MG63 (cell line): ENCODE results near the gene GSAP. TPM values are rescaled to one million over a fixed set of nuclear protein-coding genes. Genes with fewer than 3 reads are reported as not detected.

Source experiments
- DNase-seq: peaks from one replicate; pipeline ENCODE4 v3.0.0-alpha.2; 2020
- H3K27me3 ChIP-seq: fragments of 250-450 bp; sonication (Bioruptor Pico); 2 replicates; pipeline ENCODE4 v1.5.1; 2020; ENCODE audit warnings: mild to moderate bottlenecking, moderate library complexity
- H3K36me3 ChIP-seq: fragments of 250-450 bp; sonication (Bioruptor Pico); 2 replicates; pipeline ENCODE4 v1.5.1; 2020; ENCODE audit warnings: mild to moderate bottlenecking, moderate library complexity
- H3K4me3 ChIP-seq: fragments of 250-450 bp; sonication (Bioruptor Pico); 2 replicates; pipeline ENCODE4 v1.5.1; 2020; ENCODE audit warnings: mild to moderate bottlenecking, moderate library complexity
- H3K9me3 ChIP-seq: fragments of 250-450 bp; sonication (Bioruptor Pico); 2 replicates; pipeline ENCODE4 v1.5.1; 2020; ENCODE audit warnings: mild to moderate bottlenecking, moderate library complexity
- total RNA-seq: library from RNA; depleted of rRNA; stranded (reverse); fragments of >200 nt; shearing (Covaris generic); gene quantifications from 2 replicates; pipeline ENCODE4 v1.2.3, GENCODE V29; 2014; ENCODE audit warnings: low replicate concordance

The GSAP gene
- total RNA-seq, 1 experiment from 2014 or later: 2.3 TPM

- H3K9me3 ChIP-seq: no peaks in the 10 kb centered on the region
- H3K36me3 ChIP-seq: no peaks in the 10 kb centered on the region
- DNase-seq: no peak
- no peak overlapping the region for H3K4me3 ChIP-seq
- no peaks in the 10 kb centered on the region for H3K27me3 ChIP-seq
Observed at GRCh38 chr7:77395626-77396025, 20.5 kb downstream of the GSAP start.

- Histone ChIP-seq H3K9me3 (no peaks in the 10 kb centered on the region), H3K27me3 (no peaks in the 10 kb centered on the region), H3K4me3 (no peak overlapping the region), H3K36me3 (no peaks in the 10 kb centered on the region)
- no peak for DNase-seq
Observed at GRCh38 chr7:77393954-77394353, 22.2 kb downstream of the GSAP start.

GRCh38 chr7:77393261-77393660 lies 22.9 kb downstream of the GSAP start:
- no peaks in the 10 kb centered on the region for H3K36me3 ChIP-seq
- no peak overlapping the region for H3K4me3 ChIP-seq
- no peaks in the 10 kb centered on the region for H3K27me3 ChIP-seq
- H3K9me3 ChIP-seq: no peaks in the 10 kb centered on the region
- DNase-seq: no peak

GRCh38 chr7:77391230-77391629 lies 24.9 kb downstream of the GSAP start:
- no peak for DNase-seq
- Histone ChIP-seq H3K4me3 (no peak overlapping the region), H3K27me3 (no peaks in the 10 kb centered on the region)

GRCh38 chr7:77388055-77388641 lies 28.0 kb downstream of the GSAP start:
- Histone ChIP-seq H3K9me3 (no peaks in the 10 kb centered on the region), H3K4me3 (no peak overlapping the region), H3K27me3 (no peaks in the 10 kb centered on the region), H3K36me3 (no peaks in the 10 kb centered on the region)
- DNase-seq: no peak

More at GRCh38 chr7:77391230-77391629, 24.9 kb downstream of the GSAP start:
- Histone ChIP-seq H3K36me3 (no peaks in the 10 kb centered on the region), H3K9me3 (no peaks in the 10 kb centered on the region)

- DNase-seq: no peak
- no peak overlapping the region for H3K4me3 ChIP-seq
- no peaks in the 10 kb centered on the region for H3K36me3 ChIP-seq
- H3K27me3 ChIP-seq: no peaks in the 10 kb centered on the region
- H3K9me3 ChIP-seq: no peaks in the 10 kb centered on the region
Observed at GRCh38 chr7:77386165-77386822, 29.9 kb downstream of the GSAP start.

- H3K27me3 ChIP-seq: no peaks in the 10 kb centered on the region
- H3K9me3 ChIP-seq: no peaks in the 10 kb centered on the region
- no peaks in the 10 kb centered on the region for H3K36me3 ChIP-seq
- DNase-seq: no peak
- H3K4me3 ChIP-seq: no peak overlapping the region
Observed at GRCh38 chr7:77383333-77383740, 32.8 kb downstream of the GSAP start.

- Histone ChIP-seq H3K4me3 (no peak overlapping the region), H3K9me3 (no peaks in the 10 kb centered on the region), H3K27me3 (no peaks in the 10 kb centered on the region), H3K36me3 (no peaks in the 10 kb centered on the region)
- no peak for DNase-seq
Observed at GRCh38 chr7:77382532-77382931, 33.6 kb downstream of the GSAP start.

- Histone ChIP-seq H3K27me3 (no peaks in the 10 kb centered on the region), H3K36me3 (no peaks in the 10 kb centered on the region), H3K4me3 (no peak overlapping the region), H3K9me3 (no peaks in the 10 kb centered on the region)
- no peak for DNase-seq
Observed at GRCh38 chr7:77378584-77378983, 37.6 kb downstream of the GSAP start.

- H3K36me3 ChIP-seq: no peaks in the 10 kb centered on the region
- no peaks in the 10 kb centered on the region for H3K9me3 ChIP-seq
- H3K27me3 ChIP-seq: no peaks in the 10 kb centered on the region
- H3K4me3 ChIP-seq: no peak overlapping the region
- no peak for DNase-seq
Observed at GRCh38 chr7:77370606-77371005, 45.5 kb downstream of the GSAP start.

GRCh38 chr7:77368974-77369373 lies 47.2 kb downstream of the GSAP start:
- no peaks in the 10 kb centered on the region for H3K27me3 ChIP-seq
- H3K9me3 ChIP-seq: no peaks in the 10 kb centered on the region
- DNase-seq: no peak
- H3K36me3 ChIP-seq: no peaks in the 10 kb centered on the region
- no peak overlapping the region for H3K4me3 ChIP-seq

- DNase-seq: no peak
- H3K27me3 ChIP-seq: no peaks in the 10 kb centered on the region
- no peak overlapping the region for H3K4me3 ChIP-seq
- no peaks in the 10 kb centered on the region for H3K9me3 ChIP-seq
- no peaks in the 10 kb centered on the region for H3K36me3 ChIP-seq
Observed at GRCh38 chr7:77367976-77368375, 48.2 kb downstream of the GSAP start.

- H3K36me3 ChIP-seq: no peaks in the 10 kb centered on the region
- no peak for DNase-seq
- no peaks in the 10 kb centered on the region for H3K9me3 ChIP-seq
- H3K27me3 ChIP-seq: no peaks in the 10 kb centered on the region
- H3K4me3 ChIP-seq: no peak overlapping the region
Observed at GRCh38 chr7:77362905-77363304, 53.2 kb downstream of the GSAP start.

- no peaks in the 10 kb centered on the region for H3K27me3 ChIP-seq
- H3K9me3 ChIP-seq: no peaks in the 10 kb centered on the region
- no peak overlapping the region for H3K4me3 ChIP-seq
- DNase-seq: no peak
- H3K36me3 ChIP-seq: no peaks in the 10 kb centered on the region
Observed at GRCh38 chr7:77360969-77361368, 55.2 kb downstream of the GSAP start.

- no peak for DNase-seq
- H3K4me3 ChIP-seq: no peak overlapping the region
- H3K36me3 ChIP-seq: no peaks in the 10 kb centered on the region
- H3K27me3 ChIP-seq: no peaks in the 10 kb centered on the region
- no peaks in the 10 kb centered on the region for H3K9me3 ChIP-seq
Observed at GRCh38 chr7:77360104-77360503, 56.0 kb downstream of the GSAP start.

GRCh38 chr7:77359599-77359998 lies 56.5 kb downstream of the GSAP start:
- Histone ChIP-seq H3K27me3 (no peaks in the 10 kb centered on the region), H3K9me3 (no peaks in the 10 kb centered on the region), H3K4me3 (no peak overlapping the region), H3K36me3 (no peaks in the 10 kb centered on the region)
- no peak for DNase-seq

- Histone ChIP-seq H3K27me3 (no peaks in the 10 kb centered on the region), H3K36me3 (no peaks in the 10 kb centered on the region), H3K9me3 (no peaks in the 10 kb centered on the region), H3K4me3 (no peak overlapping the region)
- no peak for DNase-seq
Observed at GRCh38 chr7:77354914-77355313, 61.2 kb downstream of the GSAP start.

- no peaks in the 10 kb centered on the region for H3K27me3 ChIP-seq
- H3K9me3 ChIP-seq: no peaks in the 10 kb centered on the region
- no peak for DNase-seq
- no peaks in the 10 kb centered on the region for H3K36me3 ChIP-seq
- no peak overlapping the region for H3K4me3 ChIP-seq
Observed at GRCh38 chr7:77354484-77354883, 61.7 kb downstream of the GSAP start.
